Endothelial cell of umbilical vein (primary cell): Measurements from ENCODE around the gene SRGAP1.

Experiments used
- CTCF ChIP-seq, 2 donors: IDR thresholded peaks; 1 replicate in 1 of 2; 2 replicates in 1 of 2; pipeline ENCODE4 v1.5.1; 2011; ENCODE audit warnings: low read length in 2 of 2, mild to moderate bottlenecking in 2 of 2, moderate library complexity in 2 of 2, control low read depth in 1 of 2, inconsistent platforms in 1 of 2, low read depth in 1 of 2; ENCODE audit not compliant: insufficient read depth in 1 of 2; ENCODE audit errors: extremely low read depth in 1 of 2
- EZH2 ChIP-seq: IDR thresholded peaks from 2 replicates; pipeline ENCODE4 v1.6.1; 2012; ENCODE audit warnings: borderline replicate concordance, low read depth, mild to moderate bottlenecking, moderate library complexity, low read length, inconsistent platforms; ENCODE audit not compliant: severe bottlenecking
- GATA2 ChIP-seq: IDR thresholded peaks from 2 replicates; pipeline ENCODE4 v1.7.0; 2011; ENCODE audit warnings: low read depth, mild to moderate bottlenecking, moderate library complexity, mixed read lengths, low read length; ENCODE audit not compliant: insufficient read length, insufficient read depth
- POLR2AphosphoS5 ChIP-seq: IDR thresholded peaks from 2 replicates; pipeline ENCODE4 v1.6.1; 2012; ENCODE audit warnings: low read depth, mild to moderate bottlenecking, control low read depth, low read length, moderate library complexity; ENCODE audit not compliant: insufficient read depth

GRCh38 chr12:63942464-63943241 is 98.2 kb downstream of the SRGAP1 start:
- TF ChIP-seq EZH2 (no peak), CTCF (IDR thresholded peaks at IDR 0.05; ENCODE audit: extremely low read depth in 1 of 2, insufficient read depth in 1 of 2, low read depth in 1 of 2, low read length in 2 of 2) (no peak), POLR2AphosphoS5 (no peak), GATA2 (no peak)
